Fibroblast of skin of back (primary cell): Measurements from ENCODE around the gene BHLHE40. TPM values are rescaled to one million over a fixed set of nuclear protein-coding genes. Genes with fewer than 3 reads are reported as not detected.
A peak's percentile ranks its signal among the peaks of the same experiment; 100 is the strongest.
"Not testable (repeated sequence)": the region's sequence is repeated elsewhere in the genome, so short reads cannot be mapped to it uniquely, and the experiment has no call there.

ENCODE experiments used
- DNase-seq: peaks from one replicate; pipeline ENCODE4 v3.0.0-alpha.2; 2013
- polyA plus RNA-seq, 2 experiments: library from polyadenylated mRNA; unstranded; fragments of 120-200 nt; gene quantifications; one replicate each; pipeline ENCODE4 v1.2.1, GENCODE V29; 2013; ENCODE audit not compliant: insufficient read length in 2 of 2

The BHLHE40 gene
- polyA plus RNA-seq (2013, experiment 1 of 2; ENCODE audit: insufficient read length) = 49.2 TPM
- 50.2 TPM for polyA plus RNA-seq (2013, experiment 2 of 2; ENCODE audit: insufficient read length)

GRCh38 chr3:4979428-4980228 lies at the start of gene BHLHE40:
TSS of gene BHLHE40 (plus strand) at chr3:4979437. CDS start at chr3:4979719, 282 bp downstream.
- DNase-seq = no peak

GRCh38 chr3:4930501-4930900 lies 48.7 kb upstream of the BHLHE40 start:
- no peak for DNase-seq

GRCh38 chr3:4934050-4934449 lies 45.2 kb upstream of the BHLHE40 start:
- no peak for DNase-seq

- no peak for DNase-seq
Measured at GRCh38 chr3:4935347-4935746, 43.9 kb upstream of the BHLHE40 start.

GRCh38 chr3:4936982-4937614 lies 42.1 kb upstream of the BHLHE40 start:
- no peak for DNase-seq

GRCh38 chr3:4938281-4938982 lies 40.8 kb upstream of the BHLHE40 start:
- peak; percentile 67 for DNase-seq

- peak; percentile 71 for DNase-seq
Measured at GRCh38 chr3:4939276-4939675, 40.0 kb upstream of the BHLHE40 start.

GRCh38 chr3:4940985-4941384 lies 38.3 kb upstream of the BHLHE40 start:
- no peak for DNase-seq

GRCh38 chr3:4943549-4943948 lies 35.7 kb upstream of the BHLHE40 start:
- DNase-seq = no peak

GRCh38 chr3:4945324-4945723 lies 33.9 kb upstream of the BHLHE40 start:
- no peak for DNase-seq

- DNase-seq = no peak
Measured at GRCh38 chr3:4947028-4947427, 32.2 kb upstream of the BHLHE40 start.

- peak; percentile 53 for DNase-seq
Measured at GRCh38 chr3:4948395-4948794, 30.8 kb upstream of the BHLHE40 start.

GRCh38 chr3:4949004-4949403 lies 30.2 kb upstream of the BHLHE40 start:
- DNase-seq = no peak

- no peak for DNase-seq
Measured at GRCh38 chr3:4949659-4950058, 29.6 kb upstream of the BHLHE40 start.

- DNase-seq = no peak
Measured at GRCh38 chr3:4950351-4950784, 28.9 kb upstream of the BHLHE40 start.

GRCh38 chr3:4950948-4951347 lies 28.3 kb upstream of the BHLHE40 start:
- DNase-seq = no peak

GRCh38 chr3:4953119-4953518 lies 26.1 kb upstream of the BHLHE40 start:
- no peak for DNase-seq

GRCh38 chr3:4954256-4955000 lies 24.8 kb upstream of the BHLHE40 start:
- DNase-seq = no peak

GRCh38 chr3:4956099-4956498 lies 23.1 kb upstream of the BHLHE40 start:
- no peak for DNase-seq

- DNase-seq = no peak
Measured at GRCh38 chr3:4956738-4957137, 22.5 kb upstream of the BHLHE40 start.

- DNase-seq = no peak
Measured at GRCh38 chr3:4957978-4958377, 21.3 kb upstream of the BHLHE40 start.

GRCh38 chr3:4959180-4959579 lies 20.1 kb upstream of the BHLHE40 start:
- no peak for DNase-seq

- not testable (repeated sequence) for DNase-seq
Measured at GRCh38 chr3:4961865-4962264, 17.4 kb upstream of the BHLHE40 start.
